ENCODE measurements around the gene MED7. TPM values are rescaled to one million over a fixed set of nuclear protein-coding genes. Genes with fewer than 3 reads are reported as not detected.

The MED7 gene
- total and polyA plus RNA-seq, 2 of the 8 experiments (the other 6 are each of a cell fraction or from before 2014, with no cell fraction given), result 6.9 to 9.5 TPM

GRCh38 chr5:157164521-157164920, 21.9 kb upstream of the MED7 start (continued):
- TF ChIP-seq, protein P1, sequence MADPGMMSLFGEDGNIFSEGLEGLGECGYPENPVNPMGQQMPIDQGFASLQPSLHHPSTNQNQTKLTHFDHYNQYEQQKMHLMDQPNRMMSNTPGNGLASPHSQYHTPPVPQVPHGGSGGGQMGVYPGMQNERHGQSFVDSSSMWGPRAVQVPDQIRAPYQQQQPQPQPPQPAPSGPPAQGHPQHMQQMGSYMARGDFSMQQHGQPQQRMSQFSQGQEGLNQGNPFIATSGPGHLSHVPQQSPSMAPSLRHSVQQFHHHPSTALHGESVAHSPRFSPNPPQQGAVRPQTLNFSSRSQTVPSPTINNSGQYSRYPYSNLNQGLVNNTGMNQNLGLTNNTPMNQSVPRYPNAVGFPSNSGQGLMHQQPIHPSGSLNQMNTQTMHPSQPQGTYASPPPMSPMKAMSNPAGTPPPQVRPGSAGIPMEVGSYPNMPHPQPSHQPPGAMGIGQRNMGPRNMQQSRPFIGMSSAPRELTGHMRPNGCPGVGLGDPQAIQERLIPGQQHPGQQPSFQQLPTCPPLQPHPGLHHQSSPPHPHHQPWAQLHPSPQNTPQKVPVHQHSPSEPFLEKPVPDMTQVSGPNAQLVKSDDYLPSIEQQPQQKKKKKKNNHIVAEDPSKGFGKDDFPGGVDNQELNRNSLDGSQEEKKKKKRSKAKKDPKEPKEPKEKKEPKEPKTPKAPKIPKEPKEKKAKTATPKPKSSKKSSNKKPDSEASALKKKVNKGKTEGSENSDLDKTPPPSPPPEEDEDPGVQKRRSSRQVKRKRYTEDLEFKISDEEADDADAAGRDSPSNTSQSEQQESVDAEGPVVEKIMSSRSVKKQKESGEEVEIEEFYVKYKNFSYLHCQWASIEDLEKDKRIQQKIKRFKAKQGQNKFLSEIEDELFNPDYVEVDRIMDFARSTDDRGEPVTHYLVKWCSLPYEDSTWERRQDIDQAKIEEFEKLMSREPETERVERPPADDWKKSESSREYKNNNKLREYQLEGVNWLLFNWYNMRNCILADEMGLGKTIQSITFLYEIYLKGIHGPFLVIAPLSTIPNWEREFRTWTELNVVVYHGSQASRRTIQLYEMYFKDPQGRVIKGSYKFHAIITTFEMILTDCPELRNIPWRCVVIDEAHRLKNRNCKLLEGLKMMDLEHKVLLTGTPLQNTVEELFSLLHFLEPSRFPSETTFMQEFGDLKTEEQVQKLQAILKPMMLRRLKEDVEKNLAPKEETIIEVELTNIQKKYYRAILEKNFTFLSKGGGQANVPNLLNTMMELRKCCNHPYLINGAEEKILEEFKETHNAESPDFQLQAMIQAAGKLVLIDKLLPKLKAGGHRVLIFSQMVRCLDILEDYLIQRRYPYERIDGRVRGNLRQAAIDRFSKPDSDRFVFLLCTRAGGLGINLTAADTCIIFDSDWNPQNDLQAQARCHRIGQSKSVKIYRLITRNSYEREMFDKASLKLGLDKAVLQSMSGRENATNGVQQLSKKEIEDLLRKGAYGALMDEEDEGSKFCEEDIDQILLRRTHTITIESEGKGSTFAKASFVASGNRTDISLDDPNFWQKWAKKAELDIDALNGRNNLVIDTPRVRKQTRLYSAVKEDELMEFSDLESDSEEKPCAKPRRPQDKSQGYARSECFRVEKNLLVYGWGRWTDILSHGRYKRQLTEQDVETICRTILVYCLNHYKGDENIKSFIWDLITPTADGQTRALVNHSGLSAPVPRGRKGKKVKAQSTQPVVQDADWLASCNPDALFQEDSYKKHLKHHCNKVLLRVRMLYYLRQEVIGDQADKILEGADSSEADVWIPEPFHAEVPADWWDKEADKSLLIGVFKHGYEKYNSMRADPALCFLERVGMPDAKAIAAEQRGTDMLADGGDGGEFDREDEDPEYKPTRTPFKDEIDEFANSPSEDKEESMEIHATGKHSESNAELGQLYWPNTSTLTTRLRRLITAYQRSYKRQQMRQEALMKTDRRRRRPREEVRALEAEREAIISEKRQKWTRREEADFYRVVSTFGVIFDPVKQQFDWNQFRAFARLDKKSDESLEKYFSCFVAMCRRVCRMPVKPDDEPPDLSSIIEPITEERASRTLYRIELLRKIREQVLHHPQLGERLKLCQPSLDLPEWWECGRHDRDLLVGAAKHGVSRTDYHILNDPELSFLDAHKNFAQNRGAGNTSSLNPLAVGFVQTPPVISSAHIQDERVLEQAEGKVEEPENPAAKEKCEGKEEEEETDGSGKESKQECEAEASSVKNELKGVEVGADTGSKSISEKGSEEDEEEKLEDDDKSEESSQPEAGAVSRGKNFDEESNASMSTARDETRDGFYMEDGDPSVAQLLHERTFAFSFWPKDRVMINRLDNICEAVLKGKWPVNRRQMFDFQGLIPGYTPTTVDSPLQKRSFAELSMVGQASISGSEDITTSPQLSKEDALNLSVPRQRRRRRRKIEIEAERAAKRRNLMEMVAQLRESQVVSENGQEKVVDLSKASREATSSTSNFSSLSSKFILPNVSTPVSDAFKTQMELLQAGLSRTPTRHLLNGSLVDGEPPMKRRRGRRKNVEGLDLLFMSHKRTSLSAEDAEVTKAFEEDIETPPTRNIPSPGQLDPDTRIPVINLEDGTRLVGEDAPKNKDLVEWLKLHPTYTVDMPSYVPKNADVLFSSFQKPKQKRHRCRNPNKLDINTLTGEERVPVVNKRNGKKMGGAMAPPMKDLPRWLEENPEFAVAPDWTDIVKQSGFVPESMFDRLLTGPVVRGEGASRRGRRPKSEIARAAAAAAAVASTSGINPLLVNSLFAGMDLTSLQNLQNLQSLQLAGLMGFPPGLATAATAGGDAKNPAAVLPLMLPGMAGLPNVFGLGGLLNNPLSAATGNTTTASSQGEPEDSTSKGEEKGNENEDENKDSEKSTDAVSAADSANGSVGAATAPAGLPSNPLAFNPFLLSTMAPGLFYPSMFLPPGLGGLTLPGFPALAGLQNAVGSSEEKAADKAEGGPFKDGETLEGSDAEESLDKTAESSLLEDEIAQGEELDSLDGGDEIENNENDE (IDR thresholded peaks at IDR 0.05; ENCODE audit: insufficient replicate concordance, low read length), result no peak
- no peak for TF ChIP-seq ASH2L (IDR thresholded peaks at IDR 0.05; ENCODE audit: low read length)
- TF ChIP-seq, protein P2, sequence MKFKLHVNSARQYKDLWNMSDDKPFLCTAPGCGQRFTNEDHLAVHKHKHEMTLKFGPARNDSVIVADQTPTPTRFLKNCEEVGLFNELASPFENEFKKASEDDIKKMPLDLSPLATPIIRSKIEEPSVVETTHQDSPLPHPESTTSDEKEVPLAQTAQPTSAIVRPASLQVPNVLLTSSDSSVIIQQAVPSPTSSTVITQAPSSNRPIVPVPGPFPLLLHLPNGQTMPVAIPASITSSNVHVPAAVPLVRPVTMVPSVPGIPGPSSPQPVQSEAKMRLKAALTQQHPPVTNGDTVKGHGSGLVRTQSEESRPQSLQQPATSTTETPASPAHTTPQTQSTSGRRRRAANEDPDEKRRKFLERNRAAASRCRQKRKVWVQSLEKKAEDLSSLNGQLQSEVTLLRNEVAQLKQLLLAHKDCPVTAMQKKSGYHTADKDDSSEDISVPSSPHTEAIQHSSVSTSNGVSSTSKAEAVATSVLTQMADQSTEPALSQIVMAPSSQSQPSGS (IDR thresholded peaks at IDR 0.05; ENCODE audit: low read length), result no peak
- no peak for TF ChIP-seq EP300 (IDR thresholded peaks at IDR 0.05; ENCODE audit: borderline replicate concordance in 1 of 2, low read depth in 2 of 2, low read length in 2 of 2)
- no peak for TF ChIP-seq POLR2AphosphoS5 (IDR thresholded peaks at IDR 0.05; ENCODE audit: low read depth, low read length)
- no peak for TF ChIP-seq TEAD4 (IDR thresholded peaks at IDR 0.05; ENCODE audit: low read depth, low read length)
- TF ChIP-seq SIX5 (IDR thresholded peaks at IDR 0.05; ENCODE audit: low read depth, low read length), result no peak
- TF ChIP-seq RFX5 (IDR thresholded peaks at IDR 0.05; ENCODE audit: borderline replicate concordance, low read depth, low read length), result no peak
- TF ChIP-seq SAP30 (IDR thresholded peaks at IDR 0.05; ENCODE audit: insufficient read depth, insufficient replicate concordance, low read length), result no peak
- no peak for TF ChIP-seq TAF7 (optimal IDR thresholded peaks at IDR 0.05; ENCODE audit: borderline replicate concordance, low read depth, low read length)
